Glutamatergic neuron (in vitro differentiated cells): ENCODE data around the gene IDI1. TPM values are rescaled to one million over a fixed set of nuclear protein-coding genes. Genes with fewer than 3 reads are reported as not detected.

Source experiments
- DNase-seq: peaks from one replicate; pipeline ENCODE4 v3.0.0; 2022
- H3K27ac Mint-ChIP-seq: one replicate; pipeline ENCODE4 v1.8.0; 2020; ENCODE audit warnings: mild to moderate bottlenecking, mixed read lengths, inconsistent platforms; ENCODE audit not compliant: unreplicated experiment
- H3K27me3 Mint-ChIP-seq: one replicate; pipeline ENCODE4 v1.8.0; 2020; ENCODE audit warnings: mild to moderate bottlenecking, moderate library complexity, mixed read lengths, inconsistent platforms; ENCODE audit not compliant: unreplicated experiment
- H3K36me3 Mint-ChIP-seq: one replicate; pipeline ENCODE4 v1.8.0; 2020; ENCODE audit warnings: mild to moderate bottlenecking, mixed read lengths, inconsistent platforms; ENCODE audit not compliant: unreplicated experiment
- H3K4me1 Mint-ChIP-seq: one replicate; pipeline ENCODE4 v1.8.0; 2020; ENCODE audit warnings: mild to moderate bottlenecking, low read depth, mixed read lengths, inconsistent platforms; ENCODE audit not compliant: unreplicated experiment
- H3K4me3 Mint-ChIP-seq: one replicate; pipeline ENCODE4 v1.8.0; 2020; ENCODE audit warnings: mild to moderate bottlenecking, mixed read lengths, inconsistent platforms; ENCODE audit not compliant: unreplicated experiment
- H3K9me3 Mint-ChIP-seq: one replicate; pipeline ENCODE4 v1.8.0; 2020; ENCODE audit warnings: mild to moderate bottlenecking, moderate library complexity, mixed read lengths, inconsistent platforms; ENCODE audit not compliant: unreplicated experiment
- total RNA-seq: library from RNA; stranded (reverse); fragmentation: NEBNext Ultra II Directional; extraction: Animal tissue kit (Norgen Biotek cat#: 25700); gene quantifications from one replicate; pipeline ENCODE4 v1.2.1, GENCODE V29; 2021; ENCODE audit not compliant: unreplicated experiment
- TF ChIP-seq, protein P1 (sequence below): fragments of 200-600 bp; sonication (generic); IDR thresholded peaks from one replicate; pipeline ENCODE4 v1.5.0; 2021; ENCODE audit not compliant: partially characterized antibody, unreplicated experiment

The IDI1 gene
- total RNA-seq, 1 donor from 2014 or later, result 103 TPM

DNA sequence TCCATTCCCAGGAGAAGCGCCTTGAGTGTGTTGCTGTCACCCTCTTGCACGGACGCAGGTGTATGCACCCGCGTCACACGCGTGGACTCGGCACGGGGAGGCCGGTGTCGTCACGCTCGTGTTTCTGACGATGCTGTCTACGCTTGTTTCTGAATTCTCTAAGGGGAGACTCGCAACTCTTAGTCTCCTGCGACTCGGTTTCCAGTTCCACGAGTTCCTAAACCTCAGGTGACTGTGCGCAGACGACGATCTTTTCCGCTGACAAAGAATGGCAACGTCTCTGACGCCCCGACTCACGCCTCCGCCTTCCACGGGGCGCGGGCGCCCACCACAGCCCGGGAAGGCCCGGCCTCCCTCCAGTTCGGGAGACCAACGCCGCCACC, 579 bp downstream of the IDI1 start:
- H3K4me1 Mint-ChIP-seq, result peaks cover 29% of the 10 kb centered on the region
- peak overlapping the region; percentile 94 for H3K4me3 Mint-ChIP-seq
- DNase-seq, result no peak
- H3K9me3 Mint-ChIP-seq, result peaks cover 18% of the 10 kb centered on the region
- TF ChIP-seq, protein P1, sequence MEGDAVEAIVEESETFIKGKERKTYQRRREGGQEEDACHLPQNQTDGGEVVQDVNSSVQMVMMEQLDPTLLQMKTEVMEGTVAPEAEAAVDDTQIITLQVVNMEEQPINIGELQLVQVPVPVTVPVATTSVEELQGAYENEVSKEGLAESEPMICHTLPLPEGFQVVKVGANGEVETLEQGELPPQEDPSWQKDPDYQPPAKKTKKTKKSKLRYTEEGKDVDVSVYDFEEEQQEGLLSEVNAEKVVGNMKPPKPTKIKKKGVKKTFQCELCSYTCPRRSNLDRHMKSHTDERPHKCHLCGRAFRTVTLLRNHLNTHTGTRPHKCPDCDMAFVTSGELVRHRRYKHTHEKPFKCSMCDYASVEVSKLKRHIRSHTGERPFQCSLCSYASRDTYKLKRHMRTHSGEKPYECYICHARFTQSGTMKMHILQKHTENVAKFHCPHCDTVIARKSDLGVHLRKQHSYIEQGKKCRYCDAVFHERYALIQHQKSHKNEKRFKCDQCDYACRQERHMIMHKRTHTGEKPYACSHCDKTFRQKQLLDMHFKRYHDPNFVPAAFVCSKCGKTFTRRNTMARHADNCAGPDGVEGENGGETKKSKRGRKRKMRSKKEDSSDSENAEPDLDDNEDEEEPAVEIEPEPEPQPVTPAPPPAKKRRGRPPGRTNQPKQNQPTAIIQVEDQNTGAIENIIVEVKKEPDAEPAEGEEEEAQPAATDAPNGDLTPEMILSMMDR, result no peak
- peak overlapping the region; percentile 85 for H3K27ac Mint-ChIP-seq
- H3K27me3 Mint-ChIP-seq, result peaks cover 4% of the 10 kb centered on the region
- H3K36me3 Mint-ChIP-seq, result peaks cover 4% of the 10 kb centered on the region

DNA sequence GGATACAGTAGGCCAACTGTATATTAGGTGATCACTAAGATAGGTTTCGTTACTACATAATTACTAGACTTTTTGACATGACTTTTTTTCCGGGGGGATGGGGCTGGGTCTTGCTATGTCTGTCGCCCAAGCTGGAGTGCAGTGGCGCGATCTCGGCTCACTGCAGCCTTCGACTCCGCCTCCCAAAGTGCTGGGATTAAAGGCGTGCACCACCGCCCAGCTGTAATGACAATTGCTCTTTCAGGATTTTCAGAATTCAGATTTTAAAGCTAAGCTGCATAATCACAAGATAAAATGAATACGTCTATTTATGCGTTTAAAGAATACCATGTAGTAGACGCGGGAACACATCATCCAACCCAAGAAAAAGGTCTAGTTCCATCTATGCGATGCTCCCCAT, 982 bp downstream of the IDI1 start:
- Mint-ChIP-seq H3K27ac (peak overlapping the region; percentile 85), H3K4me1 (peaks cover 29% of the 10 kb centered on the region), H3K36me3 (peaks cover 4% of the 10 kb centered on the region), H3K9me3 (peaks cover 18% of the 10 kb centered on the region), H3K4me3 (peak overlapping the region; percentile 94), H3K27me3 (peaks cover 4% of the 10 kb centered on the region)
- TF ChIP-seq, protein P1, result no peak
- DNase-seq, result peak; percentile 43

DNA sequence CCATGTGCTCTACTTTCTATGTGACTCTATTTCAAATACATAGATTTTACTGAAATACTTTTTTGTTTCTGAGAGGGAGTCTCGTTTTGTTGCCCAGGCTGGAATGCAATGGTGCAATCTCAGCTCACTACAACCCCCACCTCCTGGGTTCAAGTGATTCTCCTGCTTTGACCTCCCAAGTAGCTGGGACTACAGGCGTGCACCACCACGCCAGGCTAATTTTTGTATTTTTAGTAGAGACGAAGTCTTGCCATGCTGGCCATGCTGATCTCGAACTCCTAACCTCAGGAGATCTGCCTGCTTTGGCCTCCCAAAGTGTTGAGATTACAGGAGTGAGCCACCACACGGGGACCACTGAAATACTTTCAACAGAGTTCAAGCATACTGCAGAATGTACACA, 3.5 kb downstream of the IDI1 start:
- H3K27ac Mint-ChIP-seq, result peak overlapping the region; percentile 56
- H3K9me3 Mint-ChIP-seq, result peaks cover 18% of the 10 kb centered on the region
- H3K4me1 Mint-ChIP-seq, result peaks cover 22% of the 10 kb centered on the region
- H3K27me3 Mint-ChIP-seq, result peaks cover 4% of the 10 kb centered on the region
- TF ChIP-seq, protein P1, result no peak
- peaks cover 4% of the 10 kb centered on the region for H3K36me3 Mint-ChIP-seq
- peak overlapping the region; percentile 78 for H3K4me3 Mint-ChIP-seq
- DNase-seq, result no peak

DNA sequence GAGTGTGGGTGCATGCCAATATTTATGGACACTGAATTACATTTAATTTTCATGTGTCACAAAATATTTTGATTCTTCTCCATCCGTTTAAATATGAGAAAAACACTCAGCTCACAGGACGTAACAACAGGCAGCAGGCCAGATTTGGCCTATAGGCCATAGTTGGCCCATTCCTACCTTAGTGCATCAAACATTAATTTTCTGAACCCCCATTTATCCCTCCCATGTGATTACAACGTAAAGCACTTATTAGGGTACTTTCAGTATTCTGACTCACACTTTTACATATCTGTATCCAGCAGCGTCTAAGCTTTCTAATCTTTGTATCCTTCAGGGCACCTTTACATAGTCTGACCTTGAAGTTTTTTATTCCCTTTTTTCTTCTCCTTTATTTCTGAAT, 4.0 kb downstream of the IDI1 start:
- Mint-ChIP-seq H3K36me3 (peaks cover 4% of the 10 kb centered on the region), H3K27me3 (peaks cover 6% of the 10 kb centered on the region), H3K9me3 (peaks cover 18% of the 10 kb centered on the region), H3K27ac (peak overlapping the region; percentile 5), H3K4me3 (peak overlapping the region; percentile 78), H3K4me1 (peaks cover 24% of the 10 kb centered on the region)
- TF ChIP-seq, protein P1, result no peak
- DNase-seq, result no peak

DNA sequence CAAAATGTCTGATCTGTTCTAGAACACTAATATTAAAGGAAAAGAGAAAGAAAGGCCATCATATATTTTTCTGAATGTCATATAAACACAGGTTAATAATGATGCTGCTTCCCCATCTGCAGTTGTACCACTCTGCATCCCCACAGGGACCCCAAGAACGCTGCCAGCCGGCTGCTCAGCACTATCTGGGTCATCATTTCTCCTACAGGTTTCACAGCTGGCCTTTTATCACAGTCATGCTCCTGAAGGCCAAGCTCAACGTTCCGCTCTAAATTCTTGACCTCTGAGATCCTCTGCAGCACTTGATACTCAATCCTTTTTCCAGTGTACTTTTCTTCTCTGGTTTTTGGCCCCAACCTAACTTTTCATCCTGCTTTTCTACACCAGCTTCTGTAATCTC, 4.8 kb downstream of the IDI1 start:
- DNase-seq, result no peak
- Mint-ChIP-seq H3K9me3 (peaks cover 13% of the 10 kb centered on the region), H3K27ac (peak overlapping the region; percentile 23), H3K4me3 (peak overlapping the region; percentile 78), H3K36me3 (peaks cover 4% of the 10 kb centered on the region), H3K27me3 (peaks cover 6% of the 10 kb centered on the region), H3K4me1 (peaks cover 24% of the 10 kb centered on the region)
- TF ChIP-seq, protein P1, result no peak
